Mesenchymal stem cell (in vitro differentiated cells and primary cell): ENCODE data around the gene LRRIQ3.

ENCODE experiments used
- DNase-seq: peaks from one replicate; pipeline ENCODE4 v3.0.0-alpha.2; 2013
- H2AFZ ChIP-seq: one replicate; pipeline ENCODE4 v1.6.1; 2013; ENCODE audit warnings: low read depth, mild to moderate bottlenecking, control low read depth, inconsistent platforms, low read length, moderate library complexity
- H2AK5ac ChIP-seq: 2 replicates; pipeline ENCODE4 v1.6.1; 2013; ENCODE audit warnings: low read length, moderate library complexity, mild to moderate bottlenecking, inconsistent platforms; ENCODE audit not compliant: severe bottlenecking
- H2BK120ac ChIP-seq: one replicate; pipeline ENCODE4 v1.6.1; 2013; ENCODE audit warnings: low read depth, mild to moderate bottlenecking, inconsistent platforms, low read length, moderate library complexity
- H2BK12ac ChIP-seq, 2 experiments: one replicate each; pipeline ENCODE4 v1.6.1; 2013; ENCODE audit warnings: inconsistent platforms in 2 of 2, low read length in 2 of 2, mild to moderate bottlenecking in 2 of 2, moderate library complexity in 2 of 2, control low read depth in 1 of 2
- H2BK15ac ChIP-seq: one replicate; pipeline ENCODE4 v1.6.1; 2013; ENCODE audit warnings: mild to moderate bottlenecking, low read depth, inconsistent platforms; ENCODE audit not compliant: poor library complexity, severe bottlenecking
- H2BK5ac ChIP-seq: 2 replicates; pipeline ENCODE4 v1.6.1; 2013; ENCODE audit warnings: low read depth, mild to moderate bottlenecking, low read length, control low read depth, inconsistent platforms; ENCODE audit not compliant: poor library complexity, severe bottlenecking
- H3K14ac ChIP-seq, 2 experiments: one replicate each; pipeline ENCODE4 v1.6.1; 2013; ENCODE audit warnings: inconsistent platforms in 2 of 2, low read length in 2 of 2, control low read depth in 1 of 2, mild to moderate bottlenecking in 1 of 2, moderate library complexity in 1 of 2
- H3K18ac ChIP-seq, 2 experiments: one replicate each; pipeline ENCODE4 v1.6.1; 2013; ENCODE audit warnings: inconsistent platforms in 2 of 2, low read length in 2 of 2, control low read depth in 1 of 2, low read depth in 1 of 2, mild to moderate bottlenecking in 1 of 2
- H3K23ac ChIP-seq, 2 experiments: one replicate each; pipeline ENCODE4 v1.6.1; 2013; ENCODE audit warnings: inconsistent platforms in 2 of 2, low read length in 2 of 2, mild to moderate bottlenecking in 2 of 2, moderate library complexity in 2 of 2, control low read depth in 1 of 2
- H3K27ac ChIP-seq: 2 replicates; pipeline ENCODE4 v1.5.1; 2013; ENCODE audit warnings: mild to moderate bottlenecking, moderate library complexity, low read length, control low read depth, inconsistent platforms; ENCODE audit not compliant: poor library complexity, severe bottlenecking
- H3K27me3 ChIP-seq, 2 experiments: 2 replicates each; pipeline versions ENCODE4 v1.6.1 to v1.7.0; 2013; ENCODE audit warnings: low read length in 2 of 2, mild to moderate bottlenecking in 2 of 2, moderate library complexity in 2 of 2, control low read depth in 1 of 2, inconsistent platforms in 1 of 2; ENCODE audit not compliant: control insufficient read depth in 1 of 2, insufficient read depth in 1 of 2
- H3K36me3 ChIP-seq, 2 experiments: 2 replicates each; pipeline versions ENCODE4 v1.6.1 to v1.7.0; 2013; ENCODE audit warnings: low read length in 2 of 2, control low read depth in 1 of 2, inconsistent platforms in 1 of 2, low read depth in 1 of 2, mild to moderate bottlenecking in 1 of 2; ENCODE audit not compliant: insufficient read depth in 2 of 2, control insufficient read depth in 1 of 2
- H3K4ac ChIP-seq, 2 experiments: one replicate each; pipeline ENCODE4 v1.6.1; 2013; ENCODE audit warnings: inconsistent platforms in 2 of 2, low read length in 2 of 2, mild to moderate bottlenecking in 2 of 2, moderate library complexity in 2 of 2, control low read depth in 1 of 2, low read depth in 1 of 2
- H3K4me1 ChIP-seq: 2 replicates; pipeline ENCODE4 v1.6.1; 2013; ENCODE audit warnings: low read depth, low read length, control low read depth; ENCODE audit not compliant: control insufficient read depth, insufficient read depth
- H3K4me2 ChIP-seq: 2 replicates; pipeline ENCODE4 v1.6.1; 2013; ENCODE audit warnings: low read length, mild to moderate bottlenecking, inconsistent platforms; ENCODE audit not compliant: poor library complexity, severe bottlenecking
- H3K4me3 ChIP-seq, 2 experiments: 2 replicates each; pipeline versions ENCODE4 v1.5.1 to v1.7.0; 2013; ENCODE audit warnings: low read length in 2 of 2, mild to moderate bottlenecking in 2 of 2, control low read depth in 1 of 2, low read depth in 1 of 2; ENCODE audit not compliant: insufficient read depth in 1 of 2
- H3K79me1 ChIP-seq: replicated peaks from 2 replicates; pipeline ENCODE4 v1.6.1; 2013; ENCODE audit warnings: mild to moderate bottlenecking, control low read depth, low read length, inconsistent platforms; ENCODE audit not compliant: poor library complexity, severe bottlenecking
- H3K9ac ChIP-seq: 2 replicates; pipeline ENCODE4 v1.7.0; 2013; ENCODE audit warnings: mild to moderate bottlenecking, low read length, moderate library complexity
- H3K9me3 ChIP-seq: 2 replicates; pipeline ENCODE4 v1.7.0; 2013; ENCODE audit warnings: mild to moderate bottlenecking, low read length; ENCODE audit not compliant: control insufficient read depth
- H4K8ac ChIP-seq: one replicate; pipeline ENCODE4 v1.6.1; 2013; ENCODE audit warnings: inconsistent platforms, mild to moderate bottlenecking, low read length, moderate library complexity
- H4K91ac ChIP-seq: one replicate; pipeline ENCODE4 v1.6.1; 2013; ENCODE audit warnings: mild to moderate bottlenecking, low read length, inconsistent platforms
- WGBS: methylation state at CpG from one replicate; pipeline ENCODE4 v1.1.7; 2013; ENCODE audit warnings: mixed read lengths; 5-methylcytosine and 5-hydroxymethylcytosine counted together

Gene LRRIQ3

DNA sequence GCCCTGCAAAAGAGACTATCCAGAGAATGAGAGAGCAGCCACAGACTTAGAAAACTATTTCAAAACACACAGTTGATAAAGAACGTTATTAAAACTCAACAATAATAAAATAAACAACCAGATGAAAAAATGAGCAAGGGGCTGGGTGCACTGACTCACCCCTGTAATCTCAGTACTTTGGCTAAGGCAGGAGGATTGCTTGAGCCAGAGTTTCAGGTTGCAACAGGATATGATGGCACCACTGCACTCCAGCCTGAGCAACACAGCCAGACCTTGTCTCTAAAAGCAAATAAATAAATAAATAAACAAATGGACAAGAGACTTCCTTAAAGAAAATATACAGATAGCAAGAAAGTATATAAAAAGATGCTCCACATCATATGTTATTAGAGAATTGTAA, 144.6 kb downstream of the LRRIQ3 start:
- no peak overlapping the region for H3K4ac ChIP-seq
- H2AFZ ChIP-seq: no peak overlapping the region
- H2AK5ac ChIP-seq: no peak overlapping the region
- no peaks in the 10 kb centered on the region for H3K36me3 ChIP-seq
- H4K8ac ChIP-seq: no peak overlapping the region
- H3K27me3 ChIP-seq: no peaks in the 10 kb centered on the region
- no peak overlapping the region for H3K23ac ChIP-seq
- H3K14ac ChIP-seq: no peak overlapping the region
- H3K4me1 ChIP-seq: no peaks in the 10 kb centered on the region
- no peak overlapping the region for H3K18ac ChIP-seq
- no peak overlapping the region for H3K4me2 ChIP-seq
- H4K91ac ChIP-seq: no peak overlapping the region
- H3K79me1 ChIP-seq: no peaks in the 10 kb centered on the region
- H3K27ac ChIP-seq: no peak overlapping the region
- no peak overlapping the region for H3K9ac ChIP-seq
- H2BK12ac ChIP-seq: no peak overlapping the region
- H2BK15ac ChIP-seq: no peak overlapping the region
- H3K4me3 ChIP-seq: no peak overlapping the region
- H2BK5ac ChIP-seq: no peak overlapping the region
- no peak overlapping the region for H2BK120ac ChIP-seq
- H3K9me3 ChIP-seq: no peaks in the 10 kb centered on the region
- no peak for DNase-seq
- WGBS: no CpG with 5 or more reads among the region's 1 CpG

DNA sequence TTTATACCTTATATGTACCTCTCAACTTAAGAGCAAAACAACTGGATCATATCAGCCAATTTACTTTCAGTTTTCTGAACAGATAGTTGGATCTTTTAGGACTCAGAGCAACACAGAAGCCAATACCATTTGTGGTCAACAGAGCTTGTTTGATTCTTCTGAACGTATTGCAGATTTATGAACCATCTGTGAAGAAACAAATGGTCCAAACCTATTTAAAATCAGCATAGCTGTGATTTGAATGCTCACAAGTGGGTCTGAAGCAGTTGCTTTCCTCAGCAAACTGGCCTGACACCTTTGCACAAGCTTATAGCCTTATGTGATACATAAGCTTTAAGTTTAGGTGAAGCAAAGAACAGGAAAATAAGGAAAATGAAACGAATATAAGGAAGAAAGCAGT, 147.6 kb downstream of the LRRIQ3 start:
- Histone ChIP-seq H3K9me3 (no peaks in the 10 kb centered on the region), H3K23ac (no peak overlapping the region), H3K4me2 (no peak overlapping the region), H3K36me3 (no peaks in the 10 kb centered on the region), H2AK5ac (no peak overlapping the region), H3K27me3 (no peaks in the 10 kb centered on the region), H3K4me3 (no peak overlapping the region), H3K18ac (no peak overlapping the region), H3K9ac (no peak overlapping the region), H3K14ac (no peak overlapping the region), H2BK15ac (no peak overlapping the region), H2BK120ac (no peak overlapping the region), H4K91ac (no peak overlapping the region), H3K27ac (no peak overlapping the region), H2BK5ac (no peak overlapping the region), H4K8ac (no peak overlapping the region), H2BK12ac (no peak overlapping the region), H3K79me1 (no peaks in the 10 kb centered on the region), H3K4me1 (no peaks in the 10 kb centered on the region), H3K4ac (no peak overlapping the region), H2AFZ (no peak overlapping the region)
- DNase-seq: no peak
- 75% methylated on average over 2 of the region's 2 CpGs for WGBS

DNA sequence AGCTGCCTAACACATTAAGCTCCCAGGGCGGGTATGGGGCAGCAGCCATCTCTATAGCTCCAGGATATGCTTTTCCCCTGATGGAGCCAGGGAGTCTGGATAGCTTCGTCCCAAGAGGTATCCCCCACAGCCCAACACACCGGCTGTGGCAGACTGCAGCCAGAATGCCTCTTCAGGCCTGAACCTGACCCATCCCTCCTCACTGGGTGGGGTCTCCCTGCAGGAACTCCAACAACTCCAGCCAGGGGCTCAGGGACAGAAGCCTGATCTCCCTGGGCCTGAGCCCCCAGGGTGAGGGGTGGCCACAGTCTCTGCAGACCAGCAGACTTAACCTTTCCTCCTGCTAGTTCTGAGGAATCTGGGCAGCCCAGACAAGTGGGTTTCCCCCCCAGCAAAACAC, 159.9 kb downstream of the LRRIQ3 start:
- Histone ChIP-seq H2BK5ac (no peak overlapping the region), H3K4me3 (no peak overlapping the region), H3K36me3 (no peaks in the 10 kb centered on the region), H3K18ac (no peak overlapping the region), H3K4me2 (no peak overlapping the region), H3K9ac (no peak overlapping the region), H3K4me1 (no peaks in the 10 kb centered on the region), H3K9me3 (peaks cover 27% of the 10 kb centered on the region), H2AFZ (no peak overlapping the region), H4K8ac (no peak overlapping the region), H4K91ac (no peak overlapping the region), H2BK15ac (no peak overlapping the region), H3K79me1 (no peaks in the 10 kb centered on the region), H3K14ac (no peak overlapping the region), H3K27me3 (no peaks in the 10 kb centered on the region), H2AK5ac (no peak overlapping the region), H3K27ac (no peak overlapping the region), H2BK120ac (no peak overlapping the region), H3K23ac (no peak overlapping the region), H3K4ac (no peak overlapping the region), H2BK12ac (no peak overlapping the region)
- no peak for DNase-seq
- 73% methylated on average over 3 of the region's 3 CpGs for WGBS

DNA sequence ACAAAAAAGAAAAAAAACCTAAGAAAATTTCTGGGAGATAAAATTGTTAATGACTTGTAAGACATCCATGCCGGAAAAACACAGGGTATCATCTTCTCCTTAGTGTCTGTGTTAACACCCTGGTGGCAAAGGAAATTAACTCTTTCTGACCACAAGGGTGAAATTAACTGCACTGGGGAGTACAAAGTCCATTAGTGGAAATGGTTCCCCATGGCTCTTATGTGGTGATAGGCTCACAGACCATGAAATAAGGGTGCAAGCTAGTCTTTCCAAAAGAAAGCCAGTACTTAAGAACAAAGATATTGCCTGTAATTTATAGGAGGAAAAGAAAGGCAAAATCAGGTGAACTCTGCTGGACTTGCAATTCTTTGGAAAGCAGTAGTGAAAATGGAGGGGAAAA, 185.4 kb downstream of the LRRIQ3 start:
- no peak overlapping the region for H3K4ac ChIP-seq
- H3K79me1 ChIP-seq: no peaks in the 10 kb centered on the region
- H4K8ac ChIP-seq: no peak overlapping the region
- no peak overlapping the region for H2AK5ac ChIP-seq
- H3K14ac ChIP-seq: no peak overlapping the region
- H3K4me2 ChIP-seq: no peak overlapping the region
- H3K27ac ChIP-seq: no peak overlapping the region
- H2BK15ac ChIP-seq: no peak overlapping the region
- no peak for DNase-seq
- no peak overlapping the region for H2BK5ac ChIP-seq
- no peaks in the 10 kb centered on the region for H3K27me3 ChIP-seq
- no peak overlapping the region for H4K91ac ChIP-seq
- H3K9ac ChIP-seq: no peak overlapping the region
- no peak overlapping the region for H2BK120ac ChIP-seq
- H3K36me3 ChIP-seq: no peaks in the 10 kb centered on the region
- H2AFZ ChIP-seq: no peak overlapping the region
- 93% methylated on average over 1 of the region's 1 CpG for WGBS
- no peaks in the 10 kb centered on the region for H3K4me1 ChIP-seq
- no peak overlapping the region for H3K23ac ChIP-seq
- no peak overlapping the region for H3K18ac ChIP-seq
- H2BK12ac ChIP-seq: no peak overlapping the region
- no peak overlapping the region for H3K4me3 ChIP-seq
- no peaks in the 10 kb centered on the region for H3K9me3 ChIP-seq
